Keratinocyte (primary cell): ENCODE data around the gene CACNA2D2. TPM values are rescaled to one million over a fixed set of nuclear protein-coding genes. Genes with fewer than 3 reads are reported as not detected.

Experiments used
- DNase-seq: peaks from one replicate; pipeline ENCODE4 v3.0.0-alpha.2; 2011; ENCODE audit warnings: low read depth, missing footprints, low spot score
- FAIRE-seq: peaks from 2 replicates; lab custom pipeline; 2011; peaks lifted over from hg19 to GRCh38; lab: Jason Lieb, UNC
- H2AFZ ChIP-seq: 2 replicates; pipeline ENCODE4 v1.6.0; 2012; ENCODE audit warnings: low read length, control low read depth, inconsistent platforms; ENCODE audit not compliant: control insufficient read depth
- H3K27ac ChIP-seq: 2 replicates; pipeline ENCODE4 v1.5.1; 2011; ENCODE audit warnings: low read length; ENCODE audit not compliant: control insufficient read depth, insufficient read depth
- H3K27me3 ChIP-seq: 3 replicates; pipeline ENCODE4 v1.6.0; 2011; ENCODE audit warnings: low read length; ENCODE audit not compliant: control insufficient read depth, insufficient read depth; ENCODE audit errors: extremely low read depth
- H3K36me3 ChIP-seq, 2 experiments: 2 replicates in 1 of 2; 3 replicates in 1 of 2; pipeline ENCODE4 v1.5.1; 2011; ENCODE audit warnings: low read length in 2 of 2, mild to moderate bottlenecking in 1 of 2; ENCODE audit not compliant: control insufficient read depth in 2 of 2, insufficient read depth in 2 of 2; ENCODE audit errors: extremely low read depth in 1 of 2
- H3K4me1 ChIP-seq: 3 replicates; pipeline ENCODE4 v1.5.1; 2011; ENCODE audit warnings: low read length; ENCODE audit not compliant: control insufficient read depth, insufficient read depth; ENCODE audit errors: extremely low read depth
- H3K4me2 ChIP-seq: 3 replicates; pipeline ENCODE4 v1.6.0; 2011; ENCODE audit warnings: low read depth, low read length; ENCODE audit not compliant: control insufficient read depth, insufficient read depth; ENCODE audit errors: extremely low read depth
- H3K4me3 ChIP-seq, 3 experiments: fragments of 200-600 bp in 1 of 3; sonication (generic) in 1 of 3; 2 replicates in 2 of 3; 3 replicates in 1 of 3; pipeline ENCODE4 v1.5.1; 2011 to 2016; ENCODE audit warnings: low read length in 3 of 3, mild to moderate bottlenecking in 3 of 3, control low read depth in 2 of 3, inconsistent platforms in 1 of 3, low read depth in 1 of 3, mixed read lengths in 1 of 3, mixed run types in 1 of 3, moderate library complexity in 1 of 3; ENCODE audit not compliant: control insufficient read depth in 2 of 3, insufficient read depth in 2 of 3; ENCODE audit errors: extremely low read depth in 1 of 3
- H3K79me2 ChIP-seq: 2 replicates; pipeline ENCODE4 v1.6.0; 2012; ENCODE audit warnings: low read length; ENCODE audit not compliant: control insufficient read depth, insufficient read depth
- H3K9ac ChIP-seq: 3 replicates; pipeline ENCODE4 v1.6.0; 2011; ENCODE audit warnings: low read length; ENCODE audit not compliant: control insufficient read depth, insufficient read depth; ENCODE audit errors: extremely low read depth
- H3K9me1 ChIP-seq: 3 replicates; pipeline ENCODE4 v1.6.0; 2011; ENCODE audit warnings: low read length; ENCODE audit not compliant: control insufficient read depth, insufficient read depth; ENCODE audit errors: extremely low read depth
- H3K9me3 ChIP-seq: 2 replicates; pipeline ENCODE4 v1.5.1; 2012; ENCODE audit warnings: low read depth, low read length; ENCODE audit not compliant: control insufficient read depth
- H4K20me1 ChIP-seq: 3 replicates; pipeline ENCODE4 v1.6.0; 2011; ENCODE audit warnings: low read length; ENCODE audit not compliant: control insufficient read depth, insufficient read depth; ENCODE audit errors: extremely low read depth
- CTCF ChIP-seq, 3 experiments: IDR thresholded peaks in 1 of 3; conservative IDR thresholded peaks in 1 of 3; optimal IDR thresholded peaks in 1 of 3; 2 replicates in 2 of 3; 3 replicates in 1 of 3; pipeline versions ENCODE3 to v1.5.1; 2011; ENCODE audit warnings: low read length in 3 of 3, mild to moderate bottlenecking in 3 of 3, moderate library complexity in 2 of 3, control low read depth in 1 of 3, inconsistent platforms in 1 of 3; ENCODE audit not compliant: insufficient read depth in 2 of 3; ENCODE audit errors: extremely low read depth in 1 of 3
- EZH2 ChIP-seq: IDR thresholded peaks from one replicate; pipeline ENCODE4 v1.6.1; 2012; ENCODE audit warnings: inconsistent platforms, mild to moderate bottlenecking, low read length, moderate library complexity
- dilution Hi-C: fragments of 300-500 bp; cut with MboI; formaldehyde crosslinking; loops from one replicate; pipeline ENCODE4 v1.7.0; 2020; ENCODE audit warnings: low sequenced_read_pairs; ENCODE audit not compliant: extremely low pct_ligation_motif_present
- polyA plus RNA-seq, 5 experiments: library from polyadenylated mRNA; depleted of rRNA in 3 of 5; stranded (reverse) in 3 of 5; stranded (forward) in 1 of 5; unstranded in 1 of 5; fragments of >200 nt; gene quantifications; 1 replicate in 1 of 5; 2 replicates in 3 of 5; 3 replicates in 1 of 5; pipeline versions ENCODE4 v1.2.1 to v1.2.3, GENCODE V29; 2011 to 2012; ENCODE audit warnings: missing spikeins in 2 of 5, low read depth in 1 of 5, low replicate concordance in 1 of 5

Gene CACNA2D2
- polyA plus RNA-seq, 1 donor (not counting 4 experiments of a cell fraction or from before 2014, with no cell fraction given): 0.04 TPM

- H3K4me3 ChIP-seq: no peak overlapping the region
- no peak overlapping the region for H2AFZ ChIP-seq
- no peaks in the 10 kb centered on the region for H3K79me2 ChIP-seq
- H3K36me3 ChIP-seq: no peaks in the 10 kb centered on the region
- peaks cover 34% of the 10 kb centered on the region for H3K27me3 ChIP-seq
- H3K4me1 ChIP-seq: peaks cover 4% of the 10 kb centered on the region
- FAIRE-seq: no peak
- no peak overlapping the region for H3K4me2 ChIP-seq
- dilution Hi-C loops: no loop called here
- no peaks in the 10 kb centered on the region for H3K9me1 ChIP-seq
- H3K27ac ChIP-seq: no peak overlapping the region
- peaks cover 2% of the 10 kb centered on the region for H4K20me1 ChIP-seq
- TF ChIP-seq EZH2: no peak
- TF ChIP-seq CTCF (optimal IDR thresholded peaks at IDR 0.05 in 1 of 3, IDR thresholded peaks at IDR 0.05 in 1 of 3, conservative IDR thresholded peaks at IDR 0.05 in 1 of 3; ENCODE audit: extremely low read depth in 1 of 3, insufficient read depth in 2 of 3, low read length in 3 of 3): no peak
- H3K9ac ChIP-seq: no peak overlapping the region
- no peaks in the 10 kb centered on the region for H3K9me3 ChIP-seq
- DNase-seq: no peak
Observed at GRCh38 chr3:50385754-50386153, 117.7 kb downstream of the CACNA2D2 start.

GRCh38 chr3:50383750-50384149 lies 119.7 kb downstream of the CACNA2D2 start:
- Histone ChIP-seq H2AFZ (no peak overlapping the region), H4K20me1 (peaks cover 3% of the 10 kb centered on the region), H3K9ac (no peak overlapping the region), H3K4me1 (no peaks in the 10 kb centered on the region), H3K4me2 (no peak overlapping the region), H3K79me2 (no peaks in the 10 kb centered on the region), H3K4me3 (no peak overlapping the region), H3K9me1 (no peaks in the 10 kb centered on the region), H3K9me3 (no peaks in the 10 kb centered on the region), H3K27ac (no peak overlapping the region), H3K36me3 (no peaks in the 10 kb centered on the region), H3K27me3 (peaks cover 31% of the 10 kb centered on the region)
- TF ChIP-seq CTCF (optimal IDR thresholded peaks at IDR 0.05 in 1 of 3, IDR thresholded peaks at IDR 0.05 in 1 of 3, conservative IDR thresholded peaks at IDR 0.05 in 1 of 3; ENCODE audit: extremely low read depth in 1 of 3, insufficient read depth in 2 of 3, low read length in 3 of 3) (peak in 1 of 3 experiments; percentile 18), EZH2 (no peak)
- dilution Hi-C loops: no loop called here
- DNase-seq (no peak), FAIRE-seq (no peak)
